ENCODE measurements around the gene UIMC1. TPM values are rescaled to one million over a fixed set of nuclear protein-coding genes. Genes with fewer than 3 reads are reported as not detected.

The UIMC1 gene
- total RNA-seq, 1 donor from 2014 or later = 67.7 TPM

- H4K20me1 ChIP-seq (ENCODE audit: low read depth) = no peaks in the 10 kb centered on the region
- no peak overlapping the region for H2AFZ ChIP-seq (replicated peaks)
- Mint-ChIP-seq H3K27me3 (ENCODE audit: insufficient read depth, low read depth) (no peaks in the 10 kb centered on the region), H3K27ac (no peak overlapping the region), H3K36me3 (peaks cover 12% of the 10 kb centered on the region), H3K4me1 (peaks cover 8% of the 10 kb centered on the region), H3K9me3 (no peaks in the 10 kb centered on the region), H3K4me3 (no peak overlapping the region)
- no peak overlapping the region for H3K9ac ChIP-seq
- no peak overlapping the region for H3K4me2 ChIP-seq
- H3K27ac ChIP-seq = no peak overlapping the region
- peaks cover 9% of the 10 kb centered on the region for H3K36me3 ChIP-seq
- no peak for TF ChIP-seq CTCF (IDR thresholded peaks at IDR 0.05)
- no peaks in the 10 kb centered on the region for H3K9me3 ChIP-seq (ENCODE audit: low read depth)
- peaks cover 6% of the 10 kb centered on the region for H3K4me1 ChIP-seq
- no peak for DNase-seq (ENCODE audit: low spot score)
- H3F3A ChIP-seq (ENCODE audit: low read depth) = no peaks in the 10 kb centered on the region
- H3K4me3 ChIP-seq = no peak overlapping the region
- H3K79me2 ChIP-seq (ENCODE audit: low read depth) = no peaks in the 10 kb centered on the region
- no peaks in the 10 kb centered on the region for H3K27me3 ChIP-seq
These were observed 72.2 kb downstream of the UIMC1 start for GRCh38 chr5:176934309-176934930.

- Histone ChIP-seq H3F3A (ENCODE audit: low read depth) (no peaks in the 10 kb centered on the region), H3K4me1 (peaks cover 6% of the 10 kb centered on the region), H3K9ac (no peak overlapping the region), H3K4me3 (no peak overlapping the region), H3K79me2 (ENCODE audit: low read depth) (no peaks in the 10 kb centered on the region), H3K36me3 (peaks cover 14% of the 10 kb centered on the region), H3K27me3 (no peaks in the 10 kb centered on the region), H2AFZ (replicated peaks) (no peak overlapping the region), H3K9me3 (ENCODE audit: low read depth) (no peaks in the 10 kb centered on the region), H4K20me1 (ENCODE audit: low read depth) (no peaks in the 10 kb centered on the region), H3K4me2 (no peak overlapping the region), H3K27ac (no peak overlapping the region)
- no peak for DNase-seq (ENCODE audit: low spot score)
- TF ChIP-seq EZH2phosphoT487 (IDR thresholded peaks at IDR 0.05) (no peak), EZH2 (IDR thresholded peaks at IDR 0.05) (no peak), CTCF (IDR thresholded peaks at IDR 0.05) (no peak)
- Mint-ChIP-seq H3K9me3 (no peaks in the 10 kb centered on the region), H3K4me3 (no peak overlapping the region), H3K36me3 (peaks cover 14% of the 10 kb centered on the region), H3K4me1 (peaks cover 8% of the 10 kb centered on the region), H3K27me3 (ENCODE audit: insufficient read depth, low read depth) (no peaks in the 10 kb centered on the region), H3K27ac (no peak overlapping the region)
These were observed 76.9 kb downstream of the UIMC1 start for GRCh38 chr5:176929654-176930053.

GRCh38 chr5:176927562-176927961 is 79.0 kb downstream of the UIMC1 start:
- no peaks in the 10 kb centered on the region for H3K9me3 Mint-ChIP-seq
- peaks cover 8% of the 10 kb centered on the region for H3K36me3 ChIP-seq
- H4K20me1 ChIP-seq (ENCODE audit: low read depth) = peaks cover 10% of the 10 kb centered on the region
- H3K4me2 ChIP-seq = no peak overlapping the region
- H3K4me1 Mint-ChIP-seq = peaks cover 14% of the 10 kb centered on the region
- no peak overlapping the region for H3K27ac Mint-ChIP-seq
- H3K27me3 ChIP-seq = no peaks in the 10 kb centered on the region
- H3K4me3 Mint-ChIP-seq = no peak overlapping the region
- no peak for DNase-seq (ENCODE audit: low spot score)
- H3K9me3 ChIP-seq (ENCODE audit: low read depth) = no peaks in the 10 kb centered on the region
- H3K9ac ChIP-seq = no peak overlapping the region
- H3F3A ChIP-seq (ENCODE audit: low read depth) = peaks cover 10% of the 10 kb centered on the region
- no peak overlapping the region for H3K4me3 ChIP-seq
- TF ChIP-seq CTCF (IDR thresholded peaks at IDR 0.05) = no peak
- no peak for TF ChIP-seq EZH2phosphoT487 (IDR thresholded peaks at IDR 0.05)
- TF ChIP-seq EZH2 (IDR thresholded peaks at IDR 0.05) = no peak
- H3K36me3 Mint-ChIP-seq = peaks cover 18% of the 10 kb centered on the region
- no peaks in the 10 kb centered on the region for H3K79me2 ChIP-seq (ENCODE audit: low read depth)
- H3K4me1 ChIP-seq = peaks cover 10% of the 10 kb centered on the region
- H2AFZ ChIP-seq (replicated peaks) = no peak overlapping the region
- H3K27me3 Mint-ChIP-seq (ENCODE audit: insufficient read depth, low read depth) = no peaks in the 10 kb centered on the region
- H3K27ac ChIP-seq = no peak overlapping the region
